ENCODE measurements around the gene ITGBL1.

The ITGBL1 gene

GRCh38 chr13:101645871-101646270 is 193.4 kb downstream of the ITGBL1 start:
- no peak overlapping the region for H3K4me3 ChIP-seq (ENCODE audit: low read depth, low read length)
- DNase-seq (ENCODE audit: low read depth), result no peak
- TF ChIP-seq MYC (IDR thresholded peaks at IDR 0.05; ENCODE audit: low read depth, low read length), result no peak

- no peak for TF ChIP-seq CTCF (IDR thresholded peaks at IDR 0.05; ENCODE audit: low read depth, low read length)
- H3K4me3 ChIP-seq (ENCODE audit: low read depth, low read length), result no peak overlapping the region
- DNase-seq (ENCODE audit: low read depth), result no peak
Observed at GRCh38 chr13:101647760-101648159, 195.3 kb downstream of the ITGBL1 start.

- no peak for DNase-seq (ENCODE audit: low read depth)
- TF ChIP-seq POLR2A (IDR thresholded peaks at IDR 0.05; ENCODE audit: extremely low read depth, insufficient read length), result no peak
- H3K4me3 ChIP-seq (ENCODE audit: low read depth, low read length), result no peak overlapping the region
Observed at GRCh38 chr13:101648766-101649487, 196.5 kb downstream of the ITGBL1 start.

GRCh38 chr13:101649488-101650126 is 197.1 kb downstream of the ITGBL1 start:
- H3K4me3 ChIP-seq (ENCODE audit: low read depth, low read length), result no peak overlapping the region
- DNase-seq (ENCODE audit: low read depth), result peak; percentile 36
- TF ChIP-seq CTCF (IDR thresholded peaks at IDR 0.05; ENCODE audit: low read depth, low read length), result no peak
- no peak for TF ChIP-seq POLR2A (IDR thresholded peaks at IDR 0.05; ENCODE audit: extremely low read depth, insufficient read length)
- TF ChIP-seq MYC (IDR thresholded peaks at IDR 0.05; ENCODE audit: low read depth, low read length), result no peak
- no peak for TF ChIP-seq MAX (IDR thresholded peaks at IDR 0.05; ENCODE audit: low read depth, low read length)

GRCh38 chr13:101654883-101655282 is 202.4 kb downstream of the ITGBL1 start:
- no peak for TF ChIP-seq MYC (IDR thresholded peaks at IDR 0.05; ENCODE audit: low read depth, low read length)
- TF ChIP-seq MAX (IDR thresholded peaks at IDR 0.05; ENCODE audit: low read depth, low read length), result no peak
- TF ChIP-seq POLR2A (IDR thresholded peaks at IDR 0.05; ENCODE audit: extremely low read depth, insufficient read length), result no peak
- no peak for DNase-seq (ENCODE audit: low read depth)
- H3K4me3 ChIP-seq (ENCODE audit: low read depth, low read length), result no peak overlapping the region

- TF ChIP-seq MYC (IDR thresholded peaks at IDR 0.05; ENCODE audit: low read depth, low read length), result no peak
- no peak for TF ChIP-seq CTCF (IDR thresholded peaks at IDR 0.05; ENCODE audit: low read depth, low read length)
- TF ChIP-seq MAX (IDR thresholded peaks at IDR 0.05; ENCODE audit: low read depth, low read length), result no peak
- no peak for TF ChIP-seq POLR2A (IDR thresholded peaks at IDR 0.05; ENCODE audit: extremely low read depth, insufficient read length)
- no peak overlapping the region for H3K4me3 ChIP-seq (ENCODE audit: low read depth, low read length)
- DNase-seq (ENCODE audit: low read depth), result peak; percentile 28
Observed at GRCh38 chr13:101655435-101655834, 203.0 kb downstream of the ITGBL1 start.

GRCh38 chr13:101660711-101661110 is 208.2 kb downstream of the ITGBL1 start:
- DNase-seq (ENCODE audit: low read depth), result no peak
- H3K4me3 ChIP-seq (ENCODE audit: low read depth, low read length), result no peak overlapping the region
- TF ChIP-seq MAX (IDR thresholded peaks at IDR 0.05; ENCODE audit: low read depth, low read length), result no peak
- no peak for TF ChIP-seq MYC (IDR thresholded peaks at IDR 0.05; ENCODE audit: low read depth, low read length)
- TF ChIP-seq CTCF (IDR thresholded peaks at IDR 0.05; ENCODE audit: low read depth, low read length), result no peak
- TF ChIP-seq POLR2A (IDR thresholded peaks at IDR 0.05; ENCODE audit: extremely low read depth, insufficient read length), result no peak
